Esophagus muscularis mucosa (tissue), 4 donors: ENCODE data around the gene GPS2.

Experiments used
- CTCF ChIP-seq, 3 experiments: fragments of 200-600 bp in 2 of 3; fragments of 450-650 bp in 1 of 3; sonication (generic) in 2 of 3; IDR thresholded peaks; one replicate each; pipeline ENCODE4 v1.5.1; 2017 to 2019; ENCODE audit warnings: antibody characterized with exemption in 3 of 3, mild to moderate bottlenecking in 2 of 3, moderate library complexity in 1 of 3
- EP300 ChIP-seq: sonication (generic); formaldehyde crosslinking; IDR thresholded peaks from one replicate; pipeline ENCODE4 v1.6.1; 2017; ENCODE audit warnings: antibody characterized with exemption
- POLR2A ChIP-seq: fragments of 450-650 bp; IDR thresholded peaks from one replicate; pipeline ENCODE4 v1.6.1; 2017; ENCODE audit warnings: antibody characterized with exemption, moderate library complexity, mild to moderate bottlenecking, low read depth
- POLR2AphosphoS5 ChIP-seq, 2 donors: sonication (generic); formaldehyde crosslinking; IDR thresholded peaks; one replicate each; pipeline ENCODE4 v1.6.1; 2017; ENCODE audit warnings: antibody characterized with exemption in 2 of 2

- TF ChIP-seq CTCF (IDR thresholded peaks at IDR 0.05) (no peak), EP300 (no peak), POLR2AphosphoS5 (IDR thresholded peaks at IDR 0.05) (no peak), POLR2A (no peak)
These were observed 51.4 kb downstream of the GPS2 start for GRCh38 chr17:7263801-7264078.
